ENCODE measurements around the gene PLCD3. TPM values are rescaled to one million over a fixed set of nuclear protein-coding genes. Genes with fewer than 3 reads are reported as not detected.

Gene PLCD3
- total RNA-seq, 1 experiment from 2014 or later: 55.8 TPM

- TF ChIP-seq, protein P1, sequence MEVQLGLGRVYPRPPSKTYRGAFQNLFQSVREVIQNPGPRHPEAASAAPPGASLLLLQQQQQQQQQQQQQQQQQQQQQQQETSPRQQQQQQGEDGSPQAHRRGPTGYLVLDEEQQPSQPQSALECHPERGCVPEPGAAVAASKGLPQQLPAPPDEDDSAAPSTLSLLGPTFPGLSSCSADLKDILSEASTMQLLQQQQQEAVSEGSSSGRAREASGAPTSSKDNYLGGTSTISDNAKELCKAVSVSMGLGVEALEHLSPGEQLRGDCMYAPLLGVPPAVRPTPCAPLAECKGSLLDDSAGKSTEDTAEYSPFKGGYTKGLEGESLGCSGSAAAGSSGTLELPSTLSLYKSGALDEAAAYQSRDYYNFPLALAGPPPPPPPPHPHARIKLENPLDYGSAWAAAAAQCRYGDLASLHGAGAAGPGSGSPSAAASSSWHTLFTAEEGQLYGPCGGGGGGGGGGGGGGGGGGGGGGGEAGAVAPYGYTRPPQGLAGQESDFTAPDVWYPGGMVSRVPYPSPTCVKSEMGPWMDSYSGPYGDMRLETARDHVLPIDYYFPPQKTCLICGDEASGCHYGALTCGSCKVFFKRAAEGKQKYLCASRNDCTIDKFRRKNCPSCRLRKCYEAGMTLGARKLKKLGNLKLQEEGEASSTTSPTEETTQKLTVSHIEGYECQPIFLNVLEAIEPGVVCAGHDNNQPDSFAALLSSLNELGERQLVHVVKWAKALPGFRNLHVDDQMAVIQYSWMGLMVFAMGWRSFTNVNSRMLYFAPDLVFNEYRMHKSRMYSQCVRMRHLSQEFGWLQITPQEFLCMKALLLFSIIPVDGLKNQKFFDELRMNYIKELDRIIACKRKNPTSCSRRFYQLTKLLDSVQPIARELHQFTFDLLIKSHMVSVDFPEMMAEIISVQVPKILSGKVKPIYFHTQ (CRISPR knock-in tag; IDR thresholded peaks at IDR 0.05): no peak
- TF ChIP-seq FOXJ3 (CRISPR knock-in tag; IDR thresholded peaks at IDR 0.05; ENCODE audit: borderline replicate concordance): no peak
- TF ChIP-seq ZNF121 (CRISPR knock-in tag; IDR thresholded peaks at IDR 0.05): no peak
- TF ChIP-seq, protein P2, sequence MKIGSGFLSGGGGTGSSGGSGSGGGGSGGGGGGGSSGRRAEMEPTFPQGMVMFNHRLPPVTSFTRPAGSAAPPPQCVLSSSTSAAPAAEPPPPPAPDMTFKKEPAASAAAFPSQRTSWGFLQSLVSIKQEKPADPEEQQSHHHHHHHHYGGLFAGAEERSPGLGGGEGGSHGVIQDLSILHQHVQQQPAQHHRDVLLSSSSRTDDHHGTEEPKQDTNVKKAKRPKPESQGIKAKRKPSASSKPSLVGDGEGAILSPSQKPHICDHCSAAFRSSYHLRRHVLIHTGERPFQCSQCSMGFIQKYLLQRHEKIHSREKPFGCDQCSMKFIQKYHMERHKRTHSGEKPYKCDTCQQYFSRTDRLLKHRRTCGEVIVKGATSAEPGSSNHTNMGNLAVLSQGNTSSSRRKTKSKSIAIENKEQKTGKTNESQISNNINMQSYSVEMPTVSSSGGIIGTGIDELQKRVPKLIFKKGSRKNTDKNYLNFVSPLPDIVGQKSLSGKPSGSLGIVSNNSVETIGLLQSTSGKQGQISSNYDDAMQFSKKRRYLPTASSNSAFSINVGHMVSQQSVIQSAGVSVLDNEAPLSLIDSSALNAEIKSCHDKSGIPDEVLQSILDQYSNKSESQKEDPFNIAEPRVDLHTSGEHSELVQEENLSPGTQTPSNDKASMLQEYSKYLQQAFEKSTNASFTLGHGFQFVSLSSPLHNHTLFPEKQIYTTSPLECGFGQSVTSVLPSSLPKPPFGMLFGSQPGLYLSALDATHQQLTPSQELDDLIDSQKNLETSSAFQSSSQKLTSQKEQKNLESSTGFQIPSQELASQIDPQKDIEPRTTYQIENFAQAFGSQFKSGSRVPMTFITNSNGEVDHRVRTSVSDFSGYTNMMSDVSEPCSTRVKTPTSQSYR (CRISPR knock-in tag; IDR thresholded peaks at IDR 0.05): no peak
- TF ChIP-seq ZNF138 (CRISPR knock-in tag; conservative IDR thresholded peaks at IDR 0.05): no peak
- TF ChIP-seq OVOL2 (CRISPR knock-in tag; IDR thresholded peaks at IDR 0.05; ENCODE audit: borderline replicate concordance): no peak
- TF ChIP-seq E2F1 (CRISPR knock-in tag; IDR thresholded peaks at IDR 0.05): no peak
- TF ChIP-seq NFATC4 (CRISPR knock-in tag; IDR thresholded peaks at IDR 0.05): no peak
- TF ChIP-seq, protein P3, sequence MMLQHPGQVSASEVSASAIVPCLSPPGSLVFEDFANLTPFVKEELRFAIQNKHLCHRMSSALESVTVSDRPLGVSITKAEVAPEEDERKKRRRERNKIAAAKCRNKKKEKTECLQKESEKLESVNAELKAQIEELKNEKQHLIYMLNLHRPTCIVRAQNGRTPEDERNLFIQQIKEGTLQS (CRISPR knock-in tag; conservative IDR thresholded peaks at IDR 0.05): no peak
Observed at GRCh38 chr17:45103269-45103795, 29.0 kb downstream of the PLCD3 start (continued).

DNA sequence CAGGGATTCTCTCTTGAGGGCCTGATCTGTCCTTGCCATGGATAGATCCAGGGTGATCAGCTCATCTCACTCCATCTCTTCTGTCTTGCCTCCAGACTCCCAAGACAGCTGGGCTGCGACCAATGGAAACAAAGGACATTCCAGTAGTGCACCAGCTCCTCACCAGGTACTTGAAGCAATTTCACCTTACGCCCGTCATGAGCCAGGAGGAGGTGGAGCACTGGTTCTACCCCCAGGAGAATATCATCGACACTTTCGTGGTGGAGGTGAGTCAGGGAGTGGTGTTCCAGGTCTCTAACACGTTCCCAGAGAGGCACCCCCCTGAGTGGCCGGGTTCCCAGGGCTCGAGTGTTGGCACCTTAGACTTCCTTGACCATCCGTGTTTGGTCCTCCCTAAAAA lies 29.5 kb downstream of the PLCD3 start:
- ChIA-PET CTCF (interaction anchor here (0.7 to 2.6 kb wide), 3 partner anchors 32 to 340 kb away, joined by 3 to 9 read pairs (median 3); partner anchors contain the start of gene ACBD4), POLR2A (interaction anchor here (0.7 kb wide), 1 partner anchor 153 kb away, joined by 3 read pairs; no protein-coding TSS in a partner anchor)
- DNase-seq (ENCODE audit: low spot score) (no peak), ATAC-seq (no peak)
- Mint-ChIP-seq H3K9me3 (no peaks in the 10 kb centered on the region), H3K27me3 (ENCODE audit: low read depth) (no peaks in the 10 kb centered on the region), H3K36me3 (peaks cover 74% of the 10 kb centered on the region), H3K27ac (no peak overlapping the region), H3K4me1 (no peaks in the 10 kb centered on the region), H3K4me3 (no peak overlapping the region)
- TF ChIP-seq CDX4 (CRISPR knock-in tag; IDR thresholded peaks at IDR 0.05; ENCODE audit: borderline replicate concordance) (no peak), SOX15 (CRISPR knock-in tag; IDR thresholded peaks at IDR 0.05) (no peak), ZNF532 (CRISPR knock-in tag; IDR thresholded peaks at IDR 0.05; ENCODE audit: borderline replicate concordance) (no peak), SMAD3 (CRISPR knock-in tag; IDR thresholded peaks at IDR 0.05; ENCODE audit: borderline replicate concordance) (no peak), RELA (CRISPR knock-in tag; IDR thresholded peaks at IDR 0.05; ENCODE audit: borderline replicate concordance) (no peak), EMX1 (CRISPR knock-in tag; IDR thresholded peaks at IDR 0.05) (no peak), NFYB (CRISPR knock-in tag; conservative IDR thresholded peaks at IDR 0.05; ENCODE audit: low read depth) (no peak), MXD4 (CRISPR knock-in tag; IDR thresholded peaks at IDR 0.05; ENCODE audit: borderline replicate concordance) (no peak), ZNF219 (CRISPR knock-in tag; IDR thresholded peaks at IDR 0.05; ENCODE audit: borderline replicate concordance) (no peak), ZNF232 (CRISPR knock-in tag; IDR thresholded peaks at IDR 0.05) (no peak)
- TF ChIP-seq, protein P4, sequence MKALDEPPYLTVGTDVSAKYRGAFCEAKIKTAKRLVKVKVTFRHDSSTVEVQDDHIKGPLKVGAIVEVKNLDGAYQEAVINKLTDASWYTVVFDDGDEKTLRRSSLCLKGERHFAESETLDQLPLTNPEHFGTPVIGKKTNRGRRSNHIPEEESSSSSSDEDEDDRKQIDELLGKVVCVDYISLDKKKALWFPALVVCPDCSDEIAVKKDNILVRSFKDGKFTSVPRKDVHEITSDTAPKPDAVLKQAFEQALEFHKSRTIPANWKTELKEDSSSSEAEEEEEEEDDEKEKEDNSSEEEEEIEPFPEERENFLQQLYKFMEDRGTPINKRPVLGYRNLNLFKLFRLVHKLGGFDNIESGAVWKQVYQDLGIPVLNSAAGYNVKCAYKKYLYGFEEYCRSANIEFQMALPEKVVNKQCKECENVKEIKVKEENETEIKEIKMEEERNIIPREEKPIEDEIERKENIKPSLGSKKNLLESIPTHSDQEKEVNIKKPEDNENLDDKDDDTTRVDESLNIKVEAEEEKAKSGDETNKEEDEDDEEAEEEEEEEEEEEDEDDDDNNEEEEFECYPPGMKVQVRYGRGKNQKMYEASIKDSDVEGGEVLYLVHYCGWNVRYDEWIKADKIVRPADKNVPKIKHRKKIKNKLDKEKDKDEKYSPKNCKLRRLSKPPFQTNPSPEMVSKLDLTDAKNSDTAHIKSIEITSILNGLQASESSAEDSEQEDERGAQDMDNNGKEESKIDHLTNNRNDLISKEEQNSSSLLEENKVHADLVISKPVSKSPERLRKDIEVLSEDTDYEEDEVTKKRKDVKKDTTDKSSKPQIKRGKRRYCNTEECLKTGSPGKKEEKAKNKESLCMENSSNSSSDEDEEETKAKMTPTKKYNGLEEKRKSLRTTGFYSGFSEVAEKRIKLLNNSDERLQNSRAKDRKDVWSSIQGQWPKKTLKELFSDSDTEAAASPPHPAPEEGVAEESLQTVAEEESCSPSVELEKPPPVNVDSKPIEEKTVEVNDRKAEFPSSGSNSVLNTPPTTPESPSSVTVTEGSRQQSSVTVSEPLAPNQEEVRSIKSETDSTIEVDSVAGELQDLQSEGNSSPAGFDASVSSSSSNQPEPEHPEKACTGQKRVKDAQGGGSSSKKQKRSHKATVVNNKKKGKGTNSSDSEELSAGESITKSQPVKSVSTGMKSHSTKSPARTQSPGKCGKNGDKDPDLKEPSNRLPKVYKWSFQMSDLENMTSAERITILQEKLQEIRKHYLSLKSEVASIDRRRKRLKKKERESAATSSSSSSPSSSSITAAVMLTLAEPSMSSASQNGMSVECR (CRISPR knock-in tag; IDR thresholded peaks at IDR 0.05; ENCODE audit: borderline replicate concordance): no peak

All from WTC11 (cell line).